Caco-2 (cell line): ENCODE results near the gene XRCC4. TPM values are rescaled to one million over a fixed set of nuclear protein-coding genes. Genes with fewer than 3 reads are reported as not detected.

ENCODE experiments used
- BruUV-seq: library from RNA; stranded (reverse); fragments of 400-500 nt; replicated peaks from 2 replicates; lab custom pipeline; 2021; lab: Mats Ljungman, UMichigan
- CTCF ChIA-PET: fragments of 300-600 bp; sonication (Branson Sonifier 250); formaldehyde crosslinking; loops from one replicate; lab custom pipeline; 2022; ENCODE audit warnings: antibody characterized with exemption; lab: Charles Lee
- POLR2A ChIA-PET: fragments of 300-600 bp; sonication (Branson Sonifier 250); formaldehyde crosslinking; loops from one replicate; lab custom pipeline; 2022; ENCODE audit warnings: antibody characterized with exemption; lab: Charles Lee
- DNase-seq, 2 experiments: peaks; one replicate each; pipeline versions ENCODE4 v3.0.0 to v3.0.0-alpha.2; 2020 to 2022
- H3K27me3 ChIP-seq: replicated peaks from 2 replicates; pipeline ENCODE4 v1.6.0; 2011; ENCODE audit warnings: low read length; ENCODE audit not compliant: control insufficient read depth, insufficient read depth
- H3K36me3 ChIP-seq: 2 replicates; pipeline ENCODE4 v1.5.1; 2011; ENCODE audit warnings: low read length; ENCODE audit not compliant: control insufficient read depth, insufficient read depth
- H3K4me1 ChIP-seq: fragments of 250-450 bp; sonication (Bioruptor Pico); 2 replicates; pipeline ENCODE4 v1.5.1; 2020; ENCODE audit warnings: mild to moderate bottlenecking
- H3K4me3 ChIP-seq: 2 replicates; pipeline ENCODE4 v1.5.1; 2011; ENCODE audit warnings: low read depth, mild to moderate bottlenecking, control low read depth, low read length
- H3K9me3 ChIP-seq: fragments of 250-450 bp; sonication (Bioruptor Pico); 2 replicates; pipeline ENCODE4 v1.5.1; 2020; ENCODE audit warnings: mild to moderate bottlenecking, moderate library complexity
- H3K27ac Mint-ChIP-seq: one replicate; pipeline ENCODE4 v1.8.0; 2022; ENCODE audit warnings: mixed read lengths; ENCODE audit not compliant: unreplicated experiment
- H3K27me3 Mint-ChIP-seq: one replicate; pipeline ENCODE4 v1.8.0; 2022; ENCODE audit warnings: mixed read lengths; ENCODE audit not compliant: insufficient read depth, unreplicated experiment
- H3K36me3 Mint-ChIP-seq: one replicate; pipeline ENCODE4 v1.8.0; 2022; ENCODE audit warnings: mild to moderate bottlenecking, mixed read lengths; ENCODE audit not compliant: insufficient read depth, unreplicated experiment
- H3K4me1 Mint-ChIP-seq: one replicate; pipeline ENCODE4 v1.8.0; 2022; ENCODE audit warnings: low read depth, mixed read lengths; ENCODE audit not compliant: unreplicated experiment
- H3K4me3 Mint-ChIP-seq: one replicate; pipeline ENCODE4 v1.8.0; 2022; ENCODE audit warnings: mild to moderate bottlenecking, moderate library complexity, mixed read lengths; ENCODE audit not compliant: unreplicated experiment
- H3K9me3 Mint-ChIP-seq: one replicate; pipeline ENCODE4 v1.8.0; 2022; ENCODE audit warnings: mixed read lengths; ENCODE audit not compliant: unreplicated experiment
- CTCF ChIP-seq, 2 experiments: fragments of 200-600 bp in 1 of 2; IDR thresholded peaks; 1 replicate in 1 of 2; 2 replicates in 1 of 2; pipeline versions ENCODE4 v1.5.1 to v1.8.0; 2011 to 2022; ENCODE audit warnings: antibody characterized with exemption in 1 of 2, control low read depth in 1 of 2, inconsistent platforms in 1 of 2, low read depth in 1 of 2, low read length in 1 of 2, mild to moderate bottlenecking in 1 of 2, moderate library complexity in 1 of 2; ENCODE audit not compliant: insufficient read depth in 1 of 2, severe bottlenecking in 1 of 2, unreplicated experiment in 1 of 2
- intact Hi-C: fragments of 100-400 bp; cut with micrococcal nuclease; formaldehyde crosslinking; loops from one replicate; pipeline ENCODE4 v1.10.0; 2022; ENCODE audit not compliant: unreplicated experiment
- total RNA-seq: library from RNA; stranded (reverse); gene quantifications from 2 replicates; pipeline ENCODE4 v1.2.3, GENCODE V29; 2022

XRCC4 gene
- total RNA-seq, 1 experiment from 2014 or later, result 13.0 TPM

GRCh38 chr5:83323557-83324180 is 246.3 kb downstream of the XRCC4 start:
- ChIA-PET POLR2A (no interaction called here), CTCF (no interaction called here)
- no peaks in the 10 kb centered on the region for H3K27me3 Mint-ChIP-seq
- DNase-seq, result no peak
- no peak for TF ChIP-seq CTCF (IDR thresholded peaks at IDR 0.05; ENCODE audit: insufficient read depth in 1 of 2, low read depth in 1 of 2, low read length in 1 of 2, severe bottlenecking in 1 of 2, unreplicated experiment in 1 of 2)
- Histone ChIP-seq H3K4me1 (no peaks in the 10 kb centered on the region), H3K4me3 (no peak overlapping the region), H3K9me3 (no peaks in the 10 kb centered on the region), H3K36me3 (no peaks in the 10 kb centered on the region), H3K27me3 (no peaks in the 10 kb centered on the region)
- H3K4me1 Mint-ChIP-seq, result no peaks in the 10 kb centered on the region
- intact Hi-C loops, result no loop called here
- BruUV-seq, result no TSS peak
- H3K4me3 Mint-ChIP-seq, result no peak overlapping the region
- H3K9me3 Mint-ChIP-seq, result no peaks in the 10 kb centered on the region
- H3K36me3 Mint-ChIP-seq, result no peaks in the 10 kb centered on the region
- H3K27ac Mint-ChIP-seq, result no peak overlapping the region

- no peaks in the 10 kb centered on the region for H3K36me3 Mint-ChIP-seq
- Histone ChIP-seq H3K9me3 (no peaks in the 10 kb centered on the region), H3K36me3 (no peaks in the 10 kb centered on the region), H3K4me1 (no peaks in the 10 kb centered on the region), H3K4me3 (no peak overlapping the region), H3K27me3 (no peaks in the 10 kb centered on the region)
- H3K9me3 Mint-ChIP-seq, result no peaks in the 10 kb centered on the region
- no peak overlapping the region for H3K27ac Mint-ChIP-seq
- intact Hi-C loops, result no loop called here
- DNase-seq, result no peak
- no peaks in the 10 kb centered on the region for H3K4me1 Mint-ChIP-seq
- ChIA-PET POLR2A (no interaction called here), CTCF (no interaction called here)
- no TSS peak for BruUV-seq
- H3K4me3 Mint-ChIP-seq, result no peak overlapping the region
- no peak for TF ChIP-seq CTCF (IDR thresholded peaks at IDR 0.05; ENCODE audit: insufficient read depth in 1 of 2, low read depth in 1 of 2, low read length in 1 of 2, severe bottlenecking in 1 of 2, unreplicated experiment in 1 of 2)
- H3K27me3 Mint-ChIP-seq, result no peaks in the 10 kb centered on the region
Measured at GRCh38 chr5:83331842-83332241, 254.5 kb downstream of the XRCC4 start.

- POLR2A ChIA-PET, result no interaction called here
- no peaks in the 10 kb centered on the region for H3K4me1 Mint-ChIP-seq
- no peak for TF ChIP-seq CTCF (IDR thresholded peaks at IDR 0.05; ENCODE audit: insufficient read depth in 1 of 2, low read depth in 1 of 2, low read length in 1 of 2, severe bottlenecking in 1 of 2, unreplicated experiment in 1 of 2)
- intact Hi-C loops, result no loop called here
- no peak overlapping the region for H3K4me3 Mint-ChIP-seq
- Histone ChIP-seq H3K4me3 (no peak overlapping the region), H3K4me1 (no peaks in the 10 kb centered on the region), H3K36me3 (no peaks in the 10 kb centered on the region), H3K27me3 (no peaks in the 10 kb centered on the region), H3K9me3 (no peaks in the 10 kb centered on the region)
- no peaks in the 10 kb centered on the region for H3K36me3 Mint-ChIP-seq
- H3K9me3 Mint-ChIP-seq, result no peaks in the 10 kb centered on the region
- H3K27ac Mint-ChIP-seq, result no peak overlapping the region
- H3K27me3 Mint-ChIP-seq, result no peaks in the 10 kb centered on the region
- CTCF ChIA-PET, result no interaction called here
- DNase-seq, result no peak
- no TSS peak for BruUV-seq
Measured at GRCh38 chr5:83337453-83338035, 260.2 kb downstream of the XRCC4 start.
